GM21360 (cell line): ENCODE measurements around the gene GPN3.
"Not testable (repeated sequence)": the region's sequence is repeated elsewhere in the genome, so short reads cannot be mapped to it uniquely, and the experiment has no call there.

ENCODE experiments used
- ATAC-seq: cut with Tn5 transposase; IDR thresholded peaks from one replicate; pipeline ENCODE4 v1.9.1; 2021; ENCODE audit warnings: mild to moderate bottlenecking, moderate library complexity; ENCODE audit not compliant: unreplicated experiment

Gene GPN3

DNA sequence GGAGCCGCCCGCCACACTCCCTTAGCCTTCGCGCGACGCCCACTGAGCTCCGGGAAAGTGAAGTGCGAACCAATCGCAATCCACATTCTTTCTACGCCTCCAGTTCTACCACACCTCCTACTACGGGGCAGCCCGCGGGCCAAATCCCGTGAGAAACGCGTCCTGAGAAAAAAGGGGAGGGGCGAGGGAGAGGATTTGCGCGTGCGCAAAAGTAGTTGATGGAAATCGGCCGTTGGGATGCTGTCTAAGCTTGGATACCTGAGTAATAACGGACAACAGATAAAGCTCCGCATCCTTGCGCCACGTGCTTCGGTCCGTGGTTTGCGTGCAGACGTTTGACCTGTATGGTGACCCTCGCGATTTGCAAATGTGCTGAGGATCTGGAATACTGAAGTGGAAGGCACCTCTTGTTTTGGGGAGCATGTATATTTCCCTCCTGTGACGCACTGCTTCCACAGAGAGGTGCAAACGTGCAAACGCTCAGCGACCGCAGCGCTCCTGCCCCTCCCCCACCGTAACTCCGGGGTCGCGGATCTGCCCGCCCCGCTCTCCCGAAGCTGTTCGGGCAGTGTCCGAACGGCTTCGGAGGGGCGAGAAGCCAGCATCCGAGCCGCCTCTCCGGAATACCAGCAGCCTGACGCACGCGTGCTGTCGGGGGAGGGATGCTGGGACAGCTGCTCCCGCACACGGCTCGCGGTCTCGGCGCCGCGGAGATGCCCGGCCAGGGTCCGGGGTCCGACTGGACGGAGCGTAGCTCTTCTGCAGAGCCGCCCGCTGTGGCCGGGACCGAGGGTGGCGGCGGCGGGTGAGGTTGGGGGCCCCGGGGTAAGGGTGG lies at the start of gene GPN3, which contains the start of gene FAM216A:
TSS of gene GPN3 (minus strand) at position 44 of the 835 bp plus-strand sequence. CDS start 54 bp downstream, outside the sequence.
TSS of gene FAM216A (plus strand) at position 632 of the 835 bp plus-strand sequence. CDS start at position 663, 31 bp downstream.
- ATAC-seq: peak; percentile 69

DNA sequence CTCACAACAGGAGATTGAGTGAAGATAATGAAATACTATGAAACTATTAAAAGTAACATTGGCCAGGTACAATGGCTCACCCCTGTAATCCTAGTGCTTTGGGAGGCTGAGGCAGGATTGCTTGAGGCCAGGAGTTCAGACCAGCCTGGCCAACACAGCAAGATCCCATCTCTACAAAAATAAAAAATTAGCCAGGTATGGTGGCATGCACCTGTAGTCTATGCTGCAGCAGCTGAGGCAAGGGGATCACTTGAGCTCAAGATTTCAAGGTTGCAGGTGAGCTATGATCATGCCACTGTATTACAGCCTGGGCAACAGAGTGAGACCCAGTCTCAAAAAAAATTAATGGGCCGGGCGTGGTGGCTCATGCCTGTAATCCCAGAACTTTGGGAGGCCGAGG lies 48.9 kb upstream of the GPN3 start:
- ATAC-seq: no peak

DNA sequence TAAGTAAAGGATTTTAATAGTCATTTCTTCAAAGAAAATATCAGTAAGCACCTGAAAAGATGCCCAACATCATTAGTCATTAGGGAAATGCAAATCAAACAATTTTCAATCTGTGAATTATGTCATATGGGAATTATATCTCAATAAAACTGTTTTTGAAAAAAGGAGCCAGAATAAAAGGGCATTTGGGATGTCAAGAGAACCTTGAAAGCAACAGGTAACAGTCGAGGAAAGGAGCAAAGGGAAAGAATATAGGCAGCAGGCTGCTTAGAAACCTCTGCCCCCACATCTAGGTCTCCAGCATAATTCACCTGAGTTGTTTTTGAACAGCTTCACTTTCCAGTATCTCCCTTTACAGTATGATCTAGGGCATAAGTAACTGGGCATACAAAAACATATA lies 46.3 kb upstream of the GPN3 start:
- ATAC-seq: no peak

DNA sequence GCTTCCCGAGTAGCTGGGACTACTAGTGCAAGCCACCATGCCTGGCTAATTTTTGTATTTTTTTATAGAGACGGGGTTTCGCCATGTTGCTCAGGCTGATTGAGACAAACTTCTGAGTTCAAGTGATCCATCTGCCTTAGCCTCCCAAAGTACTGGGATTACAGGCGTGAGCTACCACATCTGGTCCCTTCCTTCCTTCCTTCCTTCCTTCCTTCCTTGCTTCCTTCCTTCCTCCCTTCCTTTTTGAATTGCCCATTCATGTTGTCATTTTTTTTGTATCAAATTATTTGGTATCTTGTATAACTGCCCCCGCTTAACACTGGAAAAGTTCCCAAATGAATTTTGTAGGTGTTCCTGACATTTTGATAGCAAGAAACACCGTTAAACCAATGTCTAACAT lies 45.8 kb upstream of the GPN3 start:
- no peak for ATAC-seq

- ATAC-seq: no peak
Measured at GRCh38 chr12:110508071-110508586, 40.1 kb upstream of the GPN3 start.

- no peak for ATAC-seq
Measured at GRCh38 chr12:110505332-110505731, 37.3 kb upstream of the GPN3 start.

- no peak for ATAC-seq
Measured at GRCh38 chr12:110503432-110503831, 35.4 kb upstream of the GPN3 start.

GRCh38 chr12:110501752-110502738 lies 34.0 kb upstream of the GPN3 start, which contains the start of the genes RAD9B and VPS29:
TSS of gene RAD9B (plus strand) at chr12:110502331. CDS start at chr12:110502338, 7 bp downstream.
TSS of gene VPS29 (minus strand) at chr12:110502111. CDS start at chr12:110502051, 60 bp downstream.
- ATAC-seq: peak; percentile 90

- peak; percentile 10 for ATAC-seq
Measured at GRCh38 chr12:110501399-110501751, 33.3 kb upstream of the GPN3 start.

DNA sequence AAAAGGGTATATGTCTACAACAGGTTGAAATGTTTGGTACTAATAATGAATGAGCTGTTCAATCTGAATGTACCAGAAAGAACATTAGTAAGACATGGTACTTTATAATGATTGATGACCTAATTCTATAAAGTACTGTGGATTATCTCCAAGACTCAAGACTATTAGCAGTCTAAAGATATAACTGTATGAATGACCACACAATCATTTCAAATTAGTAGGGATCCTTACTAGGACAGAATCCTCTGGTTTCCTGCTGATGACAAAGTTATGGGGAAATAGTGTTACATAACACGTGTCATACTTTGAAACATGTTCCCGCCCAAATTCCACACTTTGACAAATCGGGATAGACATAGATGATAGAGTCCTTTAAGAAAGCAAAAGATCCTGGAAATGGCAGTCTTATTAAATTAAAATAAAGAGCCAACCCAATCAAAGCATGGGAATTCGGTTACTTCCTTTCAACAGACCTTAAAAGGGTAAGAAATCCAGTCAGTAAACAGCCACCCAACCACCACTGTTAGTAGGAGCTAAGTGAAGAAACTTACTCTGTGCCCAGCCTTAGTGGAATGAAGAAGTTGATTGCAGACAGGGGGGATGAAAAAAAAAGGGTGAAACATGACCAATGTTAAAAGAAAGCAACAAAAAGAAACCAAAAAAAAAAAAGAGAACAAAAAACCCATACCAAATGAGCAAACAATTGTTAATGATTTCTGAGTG lies 31.1 kb upstream of the GPN3 start:
- no peak for ATAC-seq

DNA sequence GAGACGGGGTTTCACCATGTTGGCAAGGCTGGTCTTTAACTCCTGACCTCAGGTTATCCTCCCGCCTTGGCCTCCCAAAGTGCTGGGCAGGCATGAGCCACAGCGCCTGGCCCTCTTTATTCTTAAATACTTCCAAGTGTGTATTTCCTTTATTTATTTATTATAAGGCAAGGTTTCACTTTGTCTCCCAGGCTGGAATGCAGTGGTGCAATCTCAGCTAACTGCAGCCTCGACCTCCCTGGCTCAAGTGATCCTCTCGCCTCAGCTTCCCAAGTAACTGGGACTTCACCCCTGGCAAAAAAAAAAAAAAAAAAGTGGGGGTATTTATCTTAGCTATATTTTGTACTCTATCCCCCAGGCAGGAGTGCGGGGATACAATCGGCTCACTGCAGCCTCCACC lies 7.4 kb upstream of the GPN3 start:
- ATAC-seq: no peak

- ATAC-seq: no peak
Measured at GRCh38 chr12:110467847-110468213, 227 bp downstream of the GPN3 start.

- no peak for ATAC-seq
Measured at GRCh38 chr12:110466791-110467190, 1.3 kb downstream of the GPN3 start.

DNA sequence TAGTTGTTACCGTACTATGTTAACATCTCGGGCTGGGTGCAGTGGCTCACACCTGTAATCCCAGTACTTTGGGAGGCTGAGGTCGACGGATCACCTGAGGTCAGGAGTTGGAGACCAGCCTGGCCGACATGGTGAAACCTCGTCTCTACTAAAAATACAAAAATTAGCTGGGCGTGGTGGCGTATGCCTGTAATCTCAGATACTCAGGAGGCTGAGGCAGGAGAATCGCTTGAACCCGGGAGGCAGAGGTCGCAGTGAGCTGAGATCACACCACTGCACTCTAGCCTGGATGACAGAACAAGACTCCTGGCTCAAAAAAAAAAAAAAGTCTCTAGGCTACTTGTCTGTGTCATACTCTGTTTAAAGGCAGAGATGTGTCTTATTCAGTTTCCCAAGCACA lies 2.3 kb downstream of the GPN3 start:
- ATAC-seq: not testable (repeated sequence)

DNA sequence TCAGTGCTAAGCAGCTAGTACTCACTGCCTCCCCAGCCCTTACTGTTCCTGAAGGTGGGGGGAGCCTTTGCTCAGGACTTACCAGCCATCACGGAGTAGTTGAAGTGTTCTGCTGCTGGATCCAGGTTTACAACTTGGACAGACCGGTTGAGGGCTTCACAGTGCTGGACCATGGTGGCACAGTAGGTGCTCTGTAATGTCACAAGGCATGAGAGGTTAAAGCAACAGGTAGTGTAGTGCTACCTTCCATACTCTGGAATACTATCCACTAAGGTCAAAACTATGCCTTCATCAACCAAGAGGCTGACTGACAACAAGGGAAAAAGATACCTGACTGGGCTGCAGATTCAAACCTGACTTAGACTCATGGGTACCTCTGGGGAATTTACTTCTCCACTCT lies 3.0 kb downstream of the GPN3 start:
- ATAC-seq: no peak

GRCh38 chr12:110461189-110461588 lies 6.9 kb downstream of the GPN3 start:
- ATAC-seq: not testable (repeated sequence)

DNA sequence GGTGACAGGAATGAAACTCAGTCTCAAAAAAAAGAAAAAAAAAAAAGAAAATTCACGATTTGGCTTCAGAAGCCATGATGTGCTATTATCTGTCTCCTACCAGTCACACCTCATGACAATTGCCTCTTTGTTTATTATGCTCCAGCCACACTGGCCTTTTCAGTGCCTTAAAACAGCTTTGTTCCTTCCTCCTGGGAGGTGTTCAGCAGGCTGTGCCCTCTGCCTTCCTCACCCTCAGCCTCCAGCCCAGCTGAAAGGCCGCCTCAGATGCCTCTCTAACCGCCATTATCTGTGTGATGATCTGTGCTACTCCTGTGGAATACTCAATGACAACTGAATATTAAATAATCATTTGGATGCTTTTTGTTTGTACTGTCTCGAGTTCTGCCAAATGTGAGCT lies 9.3 kb downstream of the GPN3 start:
- ATAC-seq: no peak

GRCh38 chr12:110453569-110454296 lies 14.3 kb downstream of the GPN3 start:
- no peak for ATAC-seq

GRCh38 chr12:110451263-110451662 lies 16.8 kb downstream of the GPN3 start:
- ATAC-seq: no peak
